GM23248 (cell line): ENCODE data around the gene ESPN.

Experiments
- EZH2 ChIP-seq: fragments of 200-600 bp; sonication (generic); IDR thresholded peaks from 2 replicates; pipeline ENCODE4 v1.6.1; 2018; ENCODE audit warnings: antibody characterized with exemption, mild to moderate bottlenecking; ENCODE audit not compliant: insufficient read depth, poor library complexity, severe bottlenecking
- EZH2phosphoT487 ChIP-seq: fragments of 200-600 bp; sonication (generic); IDR thresholded peaks from 2 replicates; pipeline ENCODE4 v1.6.1; 2018; ENCODE audit warnings: antibody characterized with exemption, moderate library complexity, mild to moderate bottlenecking, low read depth; ENCODE audit not compliant: insufficient read depth

- no peak for TF ChIP-seq EZH2
- no peak for TF ChIP-seq EZH2phosphoT487
These were observed 72.8 kb downstream of the ESPN start for GRCh38 chr1:6497215-6497866.
